H1 (cell line): ENCODE results near the gene DNAJA1. TPM values are rescaled to one million over a fixed set of nuclear protein-coding genes. Genes with fewer than 3 reads are reported as not detected.

ENCODE experiments used
- CTCF ChIA-PET: fragments of 300-600 bp; sonication (Branson Sonifier 250); formaldehyde crosslinking; loops from one replicate; lab custom pipeline; 2021; ENCODE audit not compliant: partially characterized antibody; lab: Charles Lee
- POLR2A ChIA-PET: fragments of 300-600 bp; sonication (Branson Sonifier 250); formaldehyde crosslinking; loops from one replicate; lab custom pipeline; 2021; ENCODE audit warnings: inconsistent platforms; ENCODE audit not compliant: partially characterized antibody; lab: Charles Lee
- DNase-seq, 2 experiments: peaks; one replicate each; pipeline versions ENCODE4 v3.0.0 to v3.0.0-alpha.2; 2010 to 2022; ENCODE audit warnings: low spot score in 2 of 2, low read depth in 1 of 2, mixed read lengths in 1 of 2
- FAIRE-seq: peaks from 2 replicates; lab custom pipeline; 2011; peaks lifted over from hg19 to GRCh38; lab: Jason Lieb, UNC
- H2AFZ ChIP-seq: 2 replicates; pipeline ENCODE4 v1.8.1; 2012; ENCODE audit warnings: low read length, inconsistent platforms
- H2AK5ac ChIP-seq: 2 replicates; pipeline ENCODE4 v1.6.1; 2013; ENCODE audit warnings: low read depth, low read length
- H2BK120ac ChIP-seq: replicated peaks from 2 replicates; pipeline ENCODE3; 2013; ENCODE audit warnings: low read depth, low read length, inconsistent platforms
- H2BK12ac ChIP-seq: 2 replicates; pipeline ENCODE4 v1.6.1; 2013; ENCODE audit warnings: low read depth, low read length
- H2BK15ac ChIP-seq: 2 replicates; pipeline ENCODE4 v1.6.1; 2013; ENCODE audit warnings: low read length
- H2BK20ac ChIP-seq: 2 replicates; pipeline ENCODE4 v1.6.1; 2013; ENCODE audit warnings: low read length
- H2BK5ac ChIP-seq: 2 replicates; pipeline ENCODE4 v1.6.1; 2013; ENCODE audit warnings: low read depth, low read length
- H3K14ac ChIP-seq: 2 replicates; pipeline ENCODE4 v1.6.1; 2013; ENCODE audit warnings: inconsistent platforms; ENCODE audit not compliant: insufficient read length
- H3K18ac ChIP-seq: 2 replicates; pipeline ENCODE4 v1.6.1; 2013; ENCODE audit warnings: low read length; ENCODE audit errors: extremely low read depth
- H3K23ac ChIP-seq: 2 replicates; pipeline ENCODE4 v1.6.1; 2013; ENCODE audit warnings: inconsistent platforms; ENCODE audit not compliant: insufficient read length
- H3K23me2 ChIP-seq: 2 replicates; pipeline ENCODE4 v1.6.1; 2013; ENCODE audit warnings: low read depth, low read length
- H3K27ac ChIP-seq: 2 replicates; pipeline ENCODE4 v1.6.1; 2011; ENCODE audit warnings: low read depth, low read length, inconsistent platforms
- H3K27me3 ChIP-seq, 4 experiments: replicated peaks in 1 of 4; 1 replicate in 1 of 4; 2 replicates in 3 of 4; pipeline versions ENCODE4 v1.6.1 to v1.8.1; 2011 to 2013; ENCODE audit warnings: low read length in 3 of 4, mild to moderate bottlenecking in 3 of 4, inconsistent platforms in 2 of 4, mixed read lengths in 2 of 4, moderate library complexity in 1 of 4; ENCODE audit not compliant: control insufficient read depth in 3 of 4, insufficient read depth in 3 of 4; ENCODE audit errors: extremely low read depth in 1 of 4
- H3K36me3 ChIP-seq, 4 experiments: 2 replicates each; pipeline versions ENCODE4 v1.6.1 to v1.8.1; 2011 to 2013; ENCODE audit warnings: mild to moderate bottlenecking in 4 of 4, low read length in 3 of 4, moderate library complexity in 2 of 4, control low read depth in 1 of 4, inconsistent platforms in 1 of 4; ENCODE audit not compliant: insufficient read depth in 4 of 4, control insufficient read depth in 2 of 4
- H3K4ac ChIP-seq: replicated peaks from 2 replicates; pipeline ENCODE3; 2013; ENCODE audit warnings: low read length, low read depth, mixed read lengths, inconsistent platforms; ENCODE audit not compliant: insufficient read length
- H3K4me1 ChIP-seq, 4 experiments: replicated peaks in 1 of 4; 1 replicate in 1 of 4; 2 replicates in 3 of 4; pipeline versions ENCODE4 v1.6.1 to v1.8.1; 2011 to 2013; ENCODE audit warnings: low read length in 3 of 4, inconsistent platforms in 2 of 4, mixed read lengths in 1 of 4; ENCODE audit not compliant: insufficient read depth in 4 of 4, control insufficient read depth in 3 of 4
- H3K4me2 ChIP-seq, 2 experiments: 2 replicates each; pipeline versions ENCODE4 v1.6.1 to v1.8.1; 2011 to 2013; ENCODE audit warnings: low read depth in 2 of 2, low read length in 2 of 2, control low read depth in 1 of 2, inconsistent platforms in 1 of 2, mild to moderate bottlenecking in 1 of 2; ENCODE audit not compliant: insufficient read depth in 1 of 2
- H3K4me3 ChIP-seq, 4 experiments: fragments of 200-600, 300-600 bp in 1 of 4; sonication (generic), shearing (Covaris generic), sonication (Bioruptor Twin) in 1 of 4; 2 replicates each; pipeline versions ENCODE4 v1.5.1 to v1.8.1; 2011 to 2016; ENCODE audit warnings: low read length in 4 of 4, low read depth in 3 of 4, control low read depth in 2 of 4, inconsistent platforms in 2 of 4, mild to moderate bottlenecking in 2 of 4, mixed read lengths in 1 of 4, moderate library complexity in 1 of 4; ENCODE audit not compliant: insufficient read depth in 2 of 4; ENCODE audit errors: extremely low read depth in 1 of 4
- H3K56ac ChIP-seq: replicated peaks from 2 replicates; pipeline ENCODE3; 2013; ENCODE audit warnings: low read depth, mild to moderate bottlenecking, mixed read lengths, low read length, inconsistent platforms; ENCODE audit not compliant: insufficient read length
- H3K79me1 ChIP-seq: 2 replicates; pipeline ENCODE4 v1.6.1; 2013; ENCODE audit warnings: low read depth, low read length, control low read depth
- H3K79me2 ChIP-seq, 2 experiments: 2 replicates each; pipeline versions ENCODE4 v1.6.1 to v1.8.1; 2012 to 2013; ENCODE audit warnings: low read length in 2 of 2, mild to moderate bottlenecking in 2 of 2, inconsistent platforms in 1 of 2; ENCODE audit not compliant: insufficient read depth in 2 of 2, control insufficient read depth in 1 of 2
- H3K9ac ChIP-seq, 4 experiments: replicated peaks in 1 of 4; 1 replicate in 1 of 4; 2 replicates in 3 of 4; pipeline versions ENCODE4 v1.6.1 to v1.8.1; 2011 to 2013; ENCODE audit warnings: low read depth in 3 of 4, low read length in 3 of 4, control low read depth in 2 of 4, mild to moderate bottlenecking in 2 of 4, moderate library complexity in 2 of 4, inconsistent platforms in 1 of 4; ENCODE audit errors: extremely low read depth in 1 of 4
- H3K9me3 ChIP-seq, 2 experiments: 2 replicates each; pipeline versions ENCODE4 v1.6.1 to v1.8.1; 2012 to 2013; ENCODE audit warnings: mild to moderate bottlenecking in 2 of 2, moderate library complexity in 2 of 2, control low read depth in 1 of 2, inconsistent platforms in 1 of 2, low read depth in 1 of 2, low read length in 1 of 2, mixed read lengths in 1 of 2; ENCODE audit not compliant: insufficient read depth in 2 of 2
- H4K20me1 ChIP-seq, 2 experiments: replicated peaks in 1 of 2; 2 replicates each; pipeline versions ENCODE3 to v1.8.1; 2011 to 2013; ENCODE audit warnings: inconsistent platforms in 2 of 2, low read length in 2 of 2, mild to moderate bottlenecking in 1 of 2; ENCODE audit not compliant: insufficient read depth in 2 of 2, control insufficient read depth in 1 of 2
- H4K5ac ChIP-seq: 2 replicates; pipeline ENCODE4 v1.6.1; 2013; ENCODE audit warnings: low read length, low read depth, mixed read lengths, inconsistent platforms; ENCODE audit not compliant: insufficient read length
- H4K8ac ChIP-seq: 2 replicates; pipeline ENCODE4 v1.8.0; 2013; ENCODE audit warnings: mild to moderate bottlenecking, moderate library complexity, low read length, inconsistent platforms; ENCODE audit not compliant: insufficient read depth; ENCODE audit errors: extremely low read depth
- H4K91ac ChIP-seq: replicated peaks from 2 replicates; pipeline ENCODE3; 2013; ENCODE audit warnings: low read length, mixed read lengths, inconsistent platforms; ENCODE audit not compliant: insufficient read length
- CBX8 ChIP-seq: fragments of 300-800, 300-1000 bp; sonication (generic); IDR thresholded peaks from 2 replicates; pipeline ENCODE4 v1.7.1; 2016; ENCODE audit warnings: low read depth, low read length, borderline replicate concordance
- POU5F1 ChIP-seq: IDR thresholded peaks from 2 replicates; pipeline ENCODE4 v1.6.1; 2011; ENCODE audit warnings: low read depth, mild to moderate bottlenecking, low read length, moderate library complexity
- TEAD4 ChIP-seq: IDR thresholded peaks from 2 replicates; pipeline ENCODE4 v1.6.1; 2012; ENCODE audit warnings: low read depth, low read length, inconsistent platforms, mixed read lengths
- WGBS, 2 experiments: shearing (Covaris generic) in 1 of 2; methylation state at CpG; one replicate each; pipeline versions ENCODE4 v1.1.6 to v1.1.7; 2013 to 2015; ENCODE audit warnings: low lambda C conversion rate in 2 of 2, mixed read lengths in 2 of 2, inconsistent platforms in 1 of 2, low coverage in 1 of 2, missing lambda C conversion rate in 1 of 2; ENCODE audit not compliant: insufficient replicate concordance in 2 of 2, insufficient coverage in 1 of 2, insufficient read length in 1 of 2; ENCODE audit errors: extremely low coverage in 1 of 2, missing lambda C conversion rate in 1 of 2; 5-methylcytosine and 5-hydroxymethylcytosine counted together
- polyA plus RNA-seq, 7 experiments: library from polyadenylated mRNA; depleted of rRNA in 3 of 7; stranded (reverse) in 5 of 7; unstranded in 2 of 7; fragments of >200 nt in 5 of 7; fragments of 200-250 nt in 2 of 7; gene quantifications; 1 replicate in 5 of 7; 2 replicates in 1 of 7; 4 replicates in 1 of 7; pipeline versions ENCODE4 v1.2.1 to v1.2.3, GENCODE V29; 2011 to 2013; ENCODE audit warnings: missing spikeins in 2 of 7, mixed read lengths in 2 of 7
- total RNA-seq: library from RNA; stranded (reverse); fragmentation: NEBNext Ultra II Directional; extraction: Animal tissue kit (Norgen Biotek cat#: 25700); gene quantifications from 2 replicates; pipeline ENCODE4 v1.2.1, GENCODE V29; 2021
- TF ChIP-seq, protein P1 (sequence below): IDR thresholded peaks from 2 replicates; pipeline ENCODE4 v1.6.1; 2012; ENCODE audit warnings: low read length, inconsistent platforms

Gene DNAJA1
- total and polyA plus RNA-seq, 2 of the 8 experiments (the other 6 are each of a cell fraction or from before 2014, with no cell fraction given): 54.4 to 159 TPM

GRCh38 chr9:33068991-33069390, 43.9 kb downstream of the DNAJA1 start:
- Histone ChIP-seq H2AK5ac (no peak overlapping the region), H2BK20ac (no peak overlapping the region), H3K4me2 (no peak overlapping the region), H4K8ac (no peak overlapping the region), H4K20me1 (peaks cover 0 to 4% of the 10 kb centered on the region in 2 experiments), H3K4ac (no peak overlapping the region), H4K91ac (no peak overlapping the region), H2BK15ac (no peak overlapping the region), H3K36me3 (peaks cover 7 to 65% (median 30%) of the 10 kb centered on the region in 4 experiments; a peak in 7 of 8 replicates), H2BK12ac (no peak overlapping the region), H3K27ac (no peak overlapping the region), H3K79me1 (no peaks in the 10 kb centered on the region; the same call in 1 of the 2 replicates), H3K4me1 (no peaks in the 10 kb centered on the region), H3K18ac (no peak overlapping the region), H3K79me2 (peaks cover 0 to 14% of the 10 kb centered on the region in 2 experiments; a peak in 2 of 4 replicates), H3K23ac (no peak overlapping the region), H3K27me3 (no peaks in the 10 kb centered on the region), H3K56ac (no peak overlapping the region), H2AFZ (no peak overlapping the region), H3K14ac (no peak overlapping the region), H4K5ac (no peak overlapping the region), H2BK120ac (no peak overlapping the region), H3K23me2 (0 out of 2 replicates have a peak, but pooled peaks cover 2% of the 10 kb centered on the region), H3K4me3 (no peak overlapping the region), H3K9me3 (no peaks in the 10 kb centered on the region), H2BK5ac (no peak overlapping the region), H3K9ac (no peak overlapping the region)
- no peak for DNase-seq
- CTCF ChIA-PET: interaction anchor here (1.1 to 1.2 kb wide), 2 partner anchors 21 to 171 kb away, joined by 3 read pairs; no protein-coding TSS in a partner anchor
- no peak for FAIRE-seq
- no peak for TF ChIP-seq TEAD4
- TF ChIP-seq, protein P1, sequence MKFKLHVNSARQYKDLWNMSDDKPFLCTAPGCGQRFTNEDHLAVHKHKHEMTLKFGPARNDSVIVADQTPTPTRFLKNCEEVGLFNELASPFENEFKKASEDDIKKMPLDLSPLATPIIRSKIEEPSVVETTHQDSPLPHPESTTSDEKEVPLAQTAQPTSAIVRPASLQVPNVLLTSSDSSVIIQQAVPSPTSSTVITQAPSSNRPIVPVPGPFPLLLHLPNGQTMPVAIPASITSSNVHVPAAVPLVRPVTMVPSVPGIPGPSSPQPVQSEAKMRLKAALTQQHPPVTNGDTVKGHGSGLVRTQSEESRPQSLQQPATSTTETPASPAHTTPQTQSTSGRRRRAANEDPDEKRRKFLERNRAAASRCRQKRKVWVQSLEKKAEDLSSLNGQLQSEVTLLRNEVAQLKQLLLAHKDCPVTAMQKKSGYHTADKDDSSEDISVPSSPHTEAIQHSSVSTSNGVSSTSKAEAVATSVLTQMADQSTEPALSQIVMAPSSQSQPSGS: no peak
- no peak for TF ChIP-seq POU5F1
- TF ChIP-seq CBX8: no peak
- POLR2A ChIA-PET: no interaction called here
- 90% methylated on average over 1 of the region's 1 CpG; no CpG with 5 or more reads in 1 of the 2 experiments for WGBS, 2 experiments
